GM19467 (cell line): ENCODE results near the gene XPOT.

Source experiments
- ATAC-seq: cut with Tn5 transposase; IDR thresholded peaks from one replicate; pipeline ENCODE4 v1.9.1; 2021; ENCODE audit warnings: mild to moderate bottlenecking, moderate library complexity; ENCODE audit not compliant: unreplicated experiment

The XPOT gene

GRCh38 chr12:64419696-64420095, 15.5 kb downstream of the XPOT start:
- ATAC-seq: no peak

- ATAC-seq: no peak
These were observed 23.8 kb downstream of the XPOT start for GRCh38 chr12:64427988-64428387.

GRCh38 chr12:64428956-64429355, 24.8 kb downstream of the XPOT start:
- no peak for ATAC-seq

- no peak for ATAC-seq
These were observed 26.7 kb downstream of the XPOT start for GRCh38 chr12:64430886-64431285.

- ATAC-seq: no peak
These were observed 27.6 kb downstream of the XPOT start for GRCh38 chr12:64431791-64432190.

- ATAC-seq: no peak
These were observed 29.7 kb downstream of the XPOT start for GRCh38 chr12:64433915-64434314.

- no peak for ATAC-seq
These were observed 35.9 kb downstream of the XPOT start for GRCh38 chr12:64440100-64440499.

GRCh38 chr12:64445490-64445889, 41.3 kb downstream of the XPOT start:
- no peak for ATAC-seq

GRCh38 chr12:64446295-64446694, 42.1 kb downstream of the XPOT start:
- no peak for ATAC-seq

GRCh38 chr12:64450057-64450640, 46.0 kb downstream of the XPOT start:
- ATAC-seq: no peak

GRCh38 chr12:64450711-64451486, 46.7 kb downstream of the XPOT start:
- ATAC-seq: no peak

- ATAC-seq: peak; percentile 93
These were observed 47.7 kb downstream of the XPOT start, which contains the start of gene TBK1 for GRCh38 chr12:64451687-64452558. Gene TBK1 (plus strand): TSS chr12:64452120. CDS start chr12:64455871, 3,751 bp downstream.

GRCh38 chr12:64452559-64453329, 48.6 kb downstream of the XPOT start:
- ATAC-seq: no peak

- no peak for ATAC-seq
These were observed 51.3 kb downstream of the XPOT start for GRCh38 chr12:64455506-64455905.

- ATAC-seq: no peak
These were observed 51.9 kb downstream of the XPOT start for GRCh38 chr12:64456119-64456518.

- no peak for ATAC-seq
These were observed 52.8 kb downstream of the XPOT start for GRCh38 chr12:64457032-64457431.

- no peak for ATAC-seq
These were observed 53.3 kb downstream of the XPOT start for GRCh38 chr12:64457466-64457865.

GRCh38 chr12:64457923-64458322, 53.7 kb downstream of the XPOT start:
- ATAC-seq: no peak

GRCh38 chr12:64459394-64459891, 55.3 kb downstream of the XPOT start:
- ATAC-seq: no peak

GRCh38 chr12:64461634-64462414, 57.6 kb downstream of the XPOT start:
- no peak for ATAC-seq
